Epithelial cell of esophagus (primary cell): Measurements from ENCODE around the gene VWA2.

Source experiments
- DNase-seq: peaks from one replicate; pipeline ENCODE4 v3.0.0; 2010; ENCODE audit warnings: low read depth
- H3K4me3 ChIP-seq: 2 replicates; pipeline ENCODE4 v1.5.1; 2011; ENCODE audit warnings: mild to moderate bottlenecking, low read length, control low read depth
- CTCF ChIP-seq: IDR thresholded peaks from 2 replicates; pipeline ENCODE4 v1.5.1; 2011; ENCODE audit warnings: low read depth, mild to moderate bottlenecking, low read length, control low read depth, inconsistent platforms; ENCODE audit not compliant: insufficient read depth; ENCODE audit errors: missing control alignments

VWA2 gene

GRCh38 chr10:114301177-114301576 is 62.1 kb downstream of the VWA2 start:
- DNase-seq, result peak; percentile 89
- H3K4me3 ChIP-seq, result no peak overlapping the region
- TF ChIP-seq CTCF, result peak; percentile 38

- H3K4me3 ChIP-seq, result no peak overlapping the region
- no peak for DNase-seq
- no peak for TF ChIP-seq CTCF
These were observed 63.1 kb downstream of the VWA2 start for GRCh38 chr10:114301951-114302710.

- no peak for TF ChIP-seq CTCF
- no peak overlapping the region for H3K4me3 ChIP-seq
- no peak for DNase-seq
These were observed 64.5 kb downstream of the VWA2 start for GRCh38 chr10:114303556-114303955.

GRCh38 chr10:114304017-114304570 is 65.0 kb downstream of the VWA2 start:
- peak overlapping the region; percentile 3 for H3K4me3 ChIP-seq
- peak; percentile 83 for DNase-seq
- TF ChIP-seq CTCF, result peak; percentile 86

GRCh38 chr10:114304571-114305421 is 65.7 kb downstream of the VWA2 start:
- H3K4me3 ChIP-seq, result no peak overlapping the region
- TF ChIP-seq CTCF, result peak; percentile 69
- peak; percentile 33 for DNase-seq

GRCh38 chr10:114305521-114305925 is 66.5 kb downstream of the VWA2 start:
- no peak overlapping the region for H3K4me3 ChIP-seq
- no peak for TF ChIP-seq CTCF
- no peak for DNase-seq
